ENCODE results near the gene CD81. TPM values are rescaled to one million over a fixed set of nuclear protein-coding genes. Genes with fewer than 3 reads are reported as not detected.

The CD81 gene
- total RNA-seq, 1 donor from 2014 or later, result 350 TPM

DNA sequence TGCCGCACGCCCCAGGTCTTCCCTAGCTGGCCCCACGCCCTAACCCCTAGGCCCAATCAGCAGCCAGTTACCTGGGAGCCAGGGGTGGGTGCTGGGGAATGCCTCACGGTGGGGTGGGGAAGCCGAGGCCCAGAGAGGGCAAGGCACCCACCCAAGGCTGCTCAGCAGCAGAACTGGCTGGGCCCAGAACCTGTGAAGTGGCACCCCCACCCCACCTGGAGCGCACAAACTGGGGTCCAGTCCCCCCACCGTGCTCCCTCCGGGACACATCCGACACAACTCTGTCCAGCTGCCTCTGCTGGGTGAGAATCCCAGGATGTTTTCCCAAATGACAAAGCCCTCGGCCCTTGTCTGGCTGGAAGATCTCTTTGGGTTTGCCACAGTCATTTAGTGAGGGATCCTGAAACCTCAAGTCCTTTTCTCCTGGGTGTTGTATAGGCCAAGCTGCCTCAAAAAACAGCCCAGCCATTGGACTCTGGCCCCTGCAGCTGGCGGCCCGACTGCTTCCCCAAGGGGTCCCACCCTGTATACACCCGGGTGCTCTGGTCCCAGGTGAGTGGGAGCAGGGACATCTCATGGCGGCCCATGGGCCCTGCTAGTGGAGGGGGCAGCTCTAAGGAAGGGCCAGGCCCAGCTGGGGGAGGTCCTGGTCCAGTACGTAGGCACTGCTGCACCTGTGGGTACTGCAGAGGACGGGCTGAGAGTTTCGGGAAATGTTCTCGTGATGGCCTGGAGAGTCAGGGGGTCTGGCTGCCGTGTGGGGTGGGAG lies 44.3 kb downstream of the CD81 start:
- Mint-ChIP-seq H3K27ac (no peak overlapping the region), H3K9me3 (no peaks in the 10 kb centered on the region), H3K4me3 (no peak overlapping the region), H3K4me1 (ENCODE audit: unreplicated experiment) (no peaks in the 10 kb centered on the region), H3K36me3 (no peaks in the 10 kb centered on the region), H3K27me3 (no peaks in the 10 kb centered on the region)
- DNase-seq (ENCODE audit: extremely low spot score, unreplicated experiment), result no peak
- TF ChIP-seq, protein P1, sequence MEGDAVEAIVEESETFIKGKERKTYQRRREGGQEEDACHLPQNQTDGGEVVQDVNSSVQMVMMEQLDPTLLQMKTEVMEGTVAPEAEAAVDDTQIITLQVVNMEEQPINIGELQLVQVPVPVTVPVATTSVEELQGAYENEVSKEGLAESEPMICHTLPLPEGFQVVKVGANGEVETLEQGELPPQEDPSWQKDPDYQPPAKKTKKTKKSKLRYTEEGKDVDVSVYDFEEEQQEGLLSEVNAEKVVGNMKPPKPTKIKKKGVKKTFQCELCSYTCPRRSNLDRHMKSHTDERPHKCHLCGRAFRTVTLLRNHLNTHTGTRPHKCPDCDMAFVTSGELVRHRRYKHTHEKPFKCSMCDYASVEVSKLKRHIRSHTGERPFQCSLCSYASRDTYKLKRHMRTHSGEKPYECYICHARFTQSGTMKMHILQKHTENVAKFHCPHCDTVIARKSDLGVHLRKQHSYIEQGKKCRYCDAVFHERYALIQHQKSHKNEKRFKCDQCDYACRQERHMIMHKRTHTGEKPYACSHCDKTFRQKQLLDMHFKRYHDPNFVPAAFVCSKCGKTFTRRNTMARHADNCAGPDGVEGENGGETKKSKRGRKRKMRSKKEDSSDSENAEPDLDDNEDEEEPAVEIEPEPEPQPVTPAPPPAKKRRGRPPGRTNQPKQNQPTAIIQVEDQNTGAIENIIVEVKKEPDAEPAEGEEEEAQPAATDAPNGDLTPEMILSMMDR (conservative IDR thresholded peaks at IDR 0.05), result no peak

DNA sequence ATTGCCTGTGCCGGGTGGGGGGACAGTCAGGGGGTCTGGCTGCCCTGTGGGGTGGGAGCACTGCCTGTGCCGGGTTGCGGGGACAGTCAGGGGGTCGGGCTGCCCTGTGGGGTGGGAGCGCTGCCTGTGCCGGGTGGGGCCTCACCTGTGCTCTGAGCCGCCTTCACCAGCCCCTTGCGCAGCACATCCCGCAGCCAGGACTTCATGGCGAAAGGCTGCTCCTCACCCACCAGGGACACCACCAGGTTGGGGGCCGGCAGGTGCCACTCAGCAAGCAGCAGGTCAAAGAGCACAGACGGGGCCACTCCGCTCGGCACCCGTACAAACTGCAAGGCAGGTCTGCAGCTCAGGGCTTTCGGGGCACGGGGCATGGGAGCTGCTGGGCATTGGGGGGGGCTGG lies 44.9 kb downstream of the CD81 start:
- Mint-ChIP-seq H3K27me3 (no peaks in the 10 kb centered on the region), H3K4me1 (ENCODE audit: unreplicated experiment) (no peaks in the 10 kb centered on the region), H3K9me3 (no peaks in the 10 kb centered on the region), H3K27ac (no peak overlapping the region), H3K36me3 (no peaks in the 10 kb centered on the region), H3K4me3 (no peak overlapping the region)
- no peak for DNase-seq (ENCODE audit: extremely low spot score, unreplicated experiment)
- TF ChIP-seq, protein P1 (conservative IDR thresholded peaks at IDR 0.05), result no peak

GRCh38 chr11:2422461-2423156 lies 45.5 kb downstream of the CD81 start:
- TF ChIP-seq, protein P1 (conservative IDR thresholded peaks at IDR 0.05), result no peak
- no peaks in the 10 kb centered on the region for H3K4me1 Mint-ChIP-seq (ENCODE audit: unreplicated experiment)
- DNase-seq (ENCODE audit: extremely low spot score, unreplicated experiment), result no peak
- no peaks in the 10 kb centered on the region for H3K27me3 Mint-ChIP-seq
- no peak overlapping the region for H3K27ac Mint-ChIP-seq
- no peak overlapping the region for H3K4me3 Mint-ChIP-seq
- no peaks in the 10 kb centered on the region for H3K9me3 Mint-ChIP-seq
- no peaks in the 10 kb centered on the region for H3K36me3 Mint-ChIP-seq

DNA sequence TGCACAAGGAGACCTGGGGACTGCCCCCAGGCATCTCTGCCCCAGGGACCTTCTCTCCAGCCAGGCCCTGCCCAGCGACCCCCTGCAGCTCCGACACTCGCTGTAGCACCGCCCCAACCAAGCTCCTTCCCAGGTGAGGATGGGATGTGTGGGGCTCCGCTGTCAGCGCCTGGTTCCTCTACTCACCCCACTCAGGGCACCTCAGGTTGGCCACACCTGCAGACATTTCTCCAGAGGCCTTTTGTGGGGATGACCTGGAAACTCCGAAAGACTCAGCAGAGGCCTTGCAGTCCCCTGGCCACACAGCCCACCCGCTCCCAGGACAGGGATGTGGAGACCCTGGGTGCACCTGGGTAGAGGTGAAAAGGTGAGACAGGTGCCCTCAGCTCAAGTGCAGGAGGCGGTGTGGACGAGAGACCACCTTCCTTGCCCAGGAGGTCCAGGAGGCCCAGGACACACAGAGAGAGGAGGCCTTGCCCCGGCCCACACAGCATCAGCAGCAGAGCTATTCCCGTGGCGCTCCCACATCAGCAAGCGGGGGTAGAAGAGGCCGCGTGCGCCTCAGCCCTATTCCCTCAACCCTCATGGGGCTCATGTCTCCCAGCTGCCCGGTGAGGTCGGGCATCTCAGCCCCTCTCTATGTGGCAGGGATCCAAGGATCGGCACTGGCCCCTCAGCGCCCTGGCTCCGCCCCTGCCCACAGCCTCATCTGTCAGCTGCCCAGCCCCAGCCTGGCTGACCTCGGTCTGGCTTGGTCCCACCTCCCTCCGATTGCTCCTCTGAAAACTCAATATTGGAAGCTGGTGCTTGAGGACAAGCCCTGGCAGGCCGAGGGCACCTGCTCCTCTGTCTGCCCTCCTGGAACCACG lies 46.3 kb downstream of the CD81 start:
- Mint-ChIP-seq H3K4me3 (no peak overlapping the region), H3K9me3 (no peaks in the 10 kb centered on the region), H3K4me1 (ENCODE audit: unreplicated experiment) (no peaks in the 10 kb centered on the region), H3K27ac (no peak overlapping the region), H3K36me3 (no peaks in the 10 kb centered on the region), H3K27me3 (no peaks in the 10 kb centered on the region)
- TF ChIP-seq, protein P1 (conservative IDR thresholded peaks at IDR 0.05), result no peak
- DNase-seq (ENCODE audit: extremely low spot score, unreplicated experiment), result no peak

DNA sequence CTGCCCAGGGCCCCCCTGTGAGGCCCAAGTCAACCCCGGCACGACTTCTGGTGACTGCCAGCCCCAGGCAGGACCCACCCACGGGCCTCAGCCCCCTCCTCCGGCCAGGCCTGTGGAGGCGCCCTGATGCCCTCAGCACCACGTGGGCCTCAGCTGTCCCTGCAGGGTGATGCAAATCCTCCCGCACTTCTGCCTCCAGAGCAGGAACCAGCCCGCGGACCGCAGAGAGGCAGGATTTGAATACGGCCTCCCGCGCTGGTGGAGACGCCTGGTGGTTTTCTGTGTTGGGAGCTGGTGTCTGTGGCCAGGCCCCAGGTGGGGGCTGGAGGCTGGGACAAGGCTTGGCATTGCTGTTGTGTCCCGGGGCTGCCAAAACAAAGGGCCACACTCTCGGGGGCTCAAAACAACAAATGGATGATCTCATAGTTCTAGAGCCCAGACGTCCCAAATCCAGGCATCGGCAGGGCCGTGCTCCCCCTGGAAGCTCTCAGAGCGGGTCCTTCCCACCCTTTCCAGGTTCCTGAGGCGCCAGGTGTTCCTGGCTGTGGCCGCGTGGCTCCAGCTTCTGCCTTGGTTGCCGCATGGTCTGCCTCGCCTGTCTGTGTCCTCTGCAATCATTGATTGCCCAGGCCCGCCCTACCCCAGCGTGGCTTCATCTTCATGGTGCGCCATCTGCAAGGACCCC lies 47.8 kb downstream of the CD81 start:
- no peak for DNase-seq (ENCODE audit: extremely low spot score, unreplicated experiment)
- no peaks in the 10 kb centered on the region for H3K4me1 Mint-ChIP-seq (ENCODE audit: unreplicated experiment)
- H3K9me3 Mint-ChIP-seq, result no peaks in the 10 kb centered on the region
- H3K27me3 Mint-ChIP-seq, result no peaks in the 10 kb centered on the region
- TF ChIP-seq, protein P1 (conservative IDR thresholded peaks at IDR 0.05), result no peak
- no peak overlapping the region for H3K4me3 Mint-ChIP-seq
- no peak overlapping the region for H3K27ac Mint-ChIP-seq
- H3K36me3 Mint-ChIP-seq, result no peaks in the 10 kb centered on the region

All from type B pancreatic cell (in vitro differentiated cells).